MM.1S (cell line): Measurements from ENCODE around the gene PLXNA2.

Experiments
- CTCF ChIP-seq: fragments of 300-600 bp; sonication (generic); IDR thresholded peaks from 2 replicates; pipeline ENCODE4 v1.5.1; 2016; ENCODE audit warnings: antibody characterized with exemption, low read length, mixed read lengths
- EZH2 ChIP-seq: fragments of 300-600 bp; sonication (generic); optimal IDR thresholded peaks from 2 replicates; pipeline ENCODE3; 2017; ENCODE audit warnings: low read depth, mild to moderate bottlenecking, antibody characterized with exemption, low read length, mixed read lengths
- EZH2phosphoT487 ChIP-seq: fragments of 300-600 bp; sonication (generic); IDR thresholded peaks from 2 replicates; pipeline ENCODE4 v1.6.1; 2018; ENCODE audit warnings: antibody characterized with exemption, low read length

GRCh38 chr1:208034135-208034534 is 210.0 kb downstream of the PLXNA2 start:
- no peak for TF ChIP-seq CTCF
- no peak for TF ChIP-seq EZH2phosphoT487
- TF ChIP-seq EZH2: no peak
